ENCODE results near the gene VCP.
"Not testable (repeated sequence)": the region's sequence is repeated elsewhere in the genome, so short reads cannot be mapped to it uniquely, and the experiment has no call there.

Gene VCP

GRCh38 chr9:35029241-35029640 lies 43.2 kb downstream of the VCP start:
- TF ChIP-seq CTCF (IDR thresholded peaks at IDR 0.05; ENCODE audit: insufficient read depth, missing control alignments): no peak
- FAIRE-seq: no peak
- no peak for DNase-seq (ENCODE audit: insufficient read length, low spot score)

GRCh38 chr9:35028341-35028740 lies 44.1 kb downstream of the VCP start:
- FAIRE-seq (no peak), DNase-seq (ENCODE audit: insufficient read length, low spot score) (no peak)
- TF ChIP-seq CTCF (IDR thresholded peaks at IDR 0.05; ENCODE audit: insufficient read depth, missing control alignments): no peak

GRCh38 chr9:35027860-35028259 lies 44.6 kb downstream of the VCP start:
- DNase-seq (ENCODE audit: insufficient read length, low spot score) (no peak), FAIRE-seq (no peak)
- TF ChIP-seq CTCF (IDR thresholded peaks at IDR 0.05; ENCODE audit: insufficient read depth, missing control alignments): no peak

GRCh38 chr9:35027374-35027773 lies 45.1 kb downstream of the VCP start:
- no peak for TF ChIP-seq CTCF (IDR thresholded peaks at IDR 0.05; ENCODE audit: insufficient read depth, missing control alignments)
- FAIRE-seq (no peak), DNase-seq (ENCODE audit: insufficient read length, low spot score) (no peak)

GRCh38 chr9:35026671-35027070 lies 45.8 kb downstream of the VCP start:
- no peak for TF ChIP-seq CTCF (IDR thresholded peaks at IDR 0.05; ENCODE audit: insufficient read depth, missing control alignments)
- DNase-seq (ENCODE audit: insufficient read length, low spot score): no peak
- no peak for FAIRE-seq

- not testable (repeated sequence) for DNase-seq (ENCODE audit: insufficient read length, low spot score); FAIRE-seq
Observed at GRCh38 chr9:35023443-35023842, 49.0 kb downstream of the VCP start.

GRCh38 chr9:35014517-35014916 lies 57.9 kb downstream of the VCP start:
- no peak for FAIRE-seq

More at GRCh38 chr9:35014517-35014916, 57.9 kb downstream of the VCP start:
- no peak for TF ChIP-seq CTCF (IDR thresholded peaks at IDR 0.05; ENCODE audit: insufficient read depth, missing control alignments)
- no peak for DNase-seq (ENCODE audit: insufficient read length, low spot score)
